Activated CD8-positive, alpha-beta memory T cell treated with anti-CD3 and anti-CD28 coated beads for 48 hours (primary cell): Measurements from ENCODE around the gene USF3.

Source experiments
- DNase-seq, 3 experiments: peaks; one replicate each; pipeline ENCODE4 v3.0.0-alpha.2; 2020; ENCODE audit warnings: low read depth in 2 of 3, low spot score in 2 of 3

USF3 gene, protein sequence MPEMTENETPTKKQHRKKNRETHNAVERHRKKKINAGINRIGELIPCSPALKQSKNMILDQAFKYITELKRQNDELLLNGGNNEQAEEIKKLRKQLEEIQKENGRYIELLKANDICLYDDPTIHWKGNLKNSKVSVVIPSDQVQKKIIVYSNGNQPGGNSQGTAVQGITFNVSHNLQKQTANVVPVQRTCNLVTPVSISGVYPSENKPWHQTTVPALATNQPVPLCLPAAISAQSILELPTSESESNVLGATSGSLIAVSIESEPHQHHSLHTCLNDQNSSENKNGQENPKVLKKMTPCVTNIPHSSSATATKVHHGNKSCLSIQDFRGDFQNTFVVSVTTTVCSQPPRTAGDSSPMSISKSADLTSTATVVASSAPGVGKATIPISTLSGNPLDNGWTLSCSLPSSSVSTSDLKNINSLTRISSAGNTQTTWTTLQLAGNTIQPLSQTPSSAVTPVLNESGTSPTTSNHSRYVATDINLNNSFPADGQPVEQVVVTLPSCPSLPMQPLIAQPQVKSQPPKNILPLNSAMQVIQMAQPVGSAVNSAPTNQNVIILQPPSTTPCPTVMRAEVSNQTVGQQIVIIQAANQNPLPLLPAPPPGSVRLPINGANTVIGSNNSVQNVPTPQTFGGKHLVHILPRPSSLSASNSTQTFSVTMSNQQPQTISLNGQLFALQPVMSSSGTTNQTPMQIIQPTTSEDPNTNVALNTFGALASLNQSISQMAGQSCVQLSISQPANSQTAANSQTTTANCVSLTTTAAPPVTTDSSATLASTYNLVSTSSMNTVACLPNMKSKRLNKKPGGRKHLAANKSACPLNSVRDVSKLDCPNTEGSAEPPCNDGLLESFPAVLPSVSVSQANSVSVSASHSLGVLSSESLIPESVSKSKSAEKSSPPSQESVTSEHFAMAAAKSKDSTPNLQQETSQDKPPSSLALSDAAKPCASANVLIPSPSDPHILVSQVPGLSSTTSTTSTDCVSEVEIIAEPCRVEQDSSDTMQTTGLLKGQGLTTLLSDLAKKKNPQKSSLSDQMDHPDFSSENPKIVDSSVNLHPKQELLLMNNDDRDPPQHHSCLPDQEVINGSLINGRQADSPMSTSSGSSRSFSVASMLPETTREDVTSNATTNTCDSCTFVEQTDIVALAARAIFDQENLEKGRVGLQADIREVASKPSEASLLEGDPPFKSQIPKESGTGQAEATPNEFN (N-terminal part only)

DNA sequence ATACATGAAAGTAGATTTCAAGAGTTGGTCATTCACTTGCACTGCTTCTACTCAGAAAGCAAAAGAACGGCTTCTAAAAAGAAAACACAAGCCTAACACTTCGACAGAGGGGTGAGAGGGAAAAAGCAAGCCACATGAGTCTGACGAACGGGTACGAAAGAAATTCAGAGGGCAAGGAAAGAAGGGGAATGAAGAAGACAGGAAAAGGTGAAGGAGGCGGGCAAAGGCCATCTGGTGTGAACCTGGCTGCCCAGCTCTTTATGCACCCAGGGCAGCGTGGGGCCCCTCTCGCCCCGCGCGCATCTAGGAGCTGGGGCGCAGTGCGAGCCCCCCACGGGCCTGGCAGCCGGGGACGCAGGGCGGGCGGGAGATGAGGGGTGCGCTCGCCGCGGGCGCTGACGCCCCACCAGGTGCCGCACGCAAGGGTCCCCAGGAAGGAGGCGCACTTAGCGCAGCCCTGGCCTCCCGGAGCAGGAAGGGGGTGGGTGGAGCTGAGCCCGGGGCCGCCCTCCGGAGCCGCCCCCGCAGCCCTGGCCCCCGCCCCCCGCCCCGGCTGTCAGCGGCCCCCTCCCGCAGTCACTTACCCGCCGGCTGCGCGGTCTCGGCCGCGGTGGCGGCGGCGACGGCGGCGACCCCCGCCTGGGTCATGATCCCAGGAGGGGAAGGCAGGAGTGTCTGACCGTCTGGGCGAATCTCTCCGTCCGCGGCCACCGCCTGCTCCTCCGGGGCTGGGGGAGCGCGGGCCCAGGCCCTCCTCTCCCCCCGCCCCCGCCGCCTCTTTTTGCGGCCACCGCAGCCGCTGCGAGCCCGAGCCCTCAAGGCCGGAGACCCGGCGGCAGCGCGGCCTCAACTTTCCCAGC, at the start of gene USF3:
TSS of gene USF3 (minus strand) at position 857 of the 860 bp plus-strand sequence. CDS start 21,764 bp downstream, outside the sequence.
- DNase-seq: peak; percentile 47 to 65 (median 49)

DNA sequence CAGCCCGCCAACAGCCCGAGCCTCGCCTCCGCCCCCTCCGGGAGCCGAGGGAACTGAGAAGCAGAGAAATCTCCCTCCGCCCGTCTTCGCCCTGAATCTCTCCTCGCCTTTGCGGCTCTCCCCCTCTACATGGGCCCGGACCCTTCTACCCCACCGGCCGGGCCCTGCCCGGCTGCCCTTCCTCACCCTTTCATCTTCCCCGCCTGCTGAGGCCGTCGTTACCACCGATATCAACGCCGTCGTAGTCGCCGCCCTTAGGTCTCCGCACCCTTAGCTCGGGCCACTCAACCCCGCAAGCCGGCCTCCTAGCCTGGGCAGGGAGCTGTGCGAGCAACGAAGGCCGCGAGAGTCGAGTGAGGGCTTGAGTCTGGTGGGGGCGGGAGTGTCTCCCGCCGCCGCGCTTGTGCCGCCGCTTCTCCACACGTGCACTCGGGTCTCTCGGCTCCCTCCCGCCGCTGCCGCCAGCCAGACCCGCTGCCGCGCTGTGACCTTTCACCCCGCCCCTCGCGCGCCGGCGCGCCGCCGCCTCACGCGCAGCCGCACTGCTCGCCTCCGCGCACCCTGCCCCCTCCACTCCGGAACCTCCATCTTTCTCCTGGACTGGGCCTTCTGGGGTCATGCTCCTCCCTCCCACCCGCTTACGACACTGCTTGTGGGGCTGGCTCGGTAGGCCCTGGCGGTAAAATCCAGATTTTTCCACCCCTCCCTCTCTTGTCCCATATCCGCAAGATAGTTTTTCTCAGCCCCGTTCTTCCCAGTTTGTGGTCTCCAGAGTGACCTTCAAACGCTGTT, 49.5 kb upstream of the USF3 start, which contains the start of gene NAA50:
TSS of gene NAA50 (minus strand) at position 494 of the 792 bp plus-strand sequence. CDS start at position 194, 300 bp downstream.
- peak; percentile 86 to 91 (median 86) for DNase-seq

DNA sequence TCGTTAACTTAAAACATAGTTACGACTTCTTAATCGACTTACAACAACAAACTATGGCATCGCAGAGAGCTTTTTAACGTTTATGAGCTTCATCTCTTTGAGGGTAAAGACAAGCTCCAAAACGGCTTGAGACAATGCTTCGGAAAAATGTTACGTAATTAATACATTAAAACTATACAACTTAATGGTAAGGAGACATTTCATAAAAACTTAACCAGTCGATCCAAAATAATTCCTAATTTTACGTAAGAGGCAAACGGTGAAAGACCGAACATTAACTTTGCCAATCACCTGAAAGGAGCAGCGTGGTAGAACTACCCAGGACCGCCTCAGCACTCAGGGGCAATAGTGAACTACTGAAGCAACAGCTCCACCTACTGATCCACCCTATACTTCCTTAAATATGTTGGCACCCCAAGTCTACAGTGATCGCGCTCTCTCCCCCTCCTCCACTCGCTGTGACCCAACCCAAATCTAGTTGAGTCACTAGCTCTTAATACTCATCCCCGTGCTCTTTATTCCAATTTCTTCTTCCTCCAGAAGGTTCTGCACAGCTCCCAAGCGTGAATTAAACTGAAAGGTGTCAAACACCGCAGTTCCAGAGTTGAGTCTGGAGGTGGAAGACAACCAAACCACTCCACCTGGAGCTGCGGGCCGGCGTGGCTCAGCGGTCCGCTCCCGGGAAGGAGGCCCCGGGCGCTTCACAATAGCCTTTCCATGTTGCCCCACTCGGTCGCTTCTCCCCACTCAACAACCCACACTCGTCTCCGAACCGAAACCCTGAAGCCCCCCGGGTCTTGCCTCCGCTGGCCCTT, 48.7 kb upstream of the USF3 start:
- DNase-seq: peak; percentile 36 to 45 (median 39)

DNA sequence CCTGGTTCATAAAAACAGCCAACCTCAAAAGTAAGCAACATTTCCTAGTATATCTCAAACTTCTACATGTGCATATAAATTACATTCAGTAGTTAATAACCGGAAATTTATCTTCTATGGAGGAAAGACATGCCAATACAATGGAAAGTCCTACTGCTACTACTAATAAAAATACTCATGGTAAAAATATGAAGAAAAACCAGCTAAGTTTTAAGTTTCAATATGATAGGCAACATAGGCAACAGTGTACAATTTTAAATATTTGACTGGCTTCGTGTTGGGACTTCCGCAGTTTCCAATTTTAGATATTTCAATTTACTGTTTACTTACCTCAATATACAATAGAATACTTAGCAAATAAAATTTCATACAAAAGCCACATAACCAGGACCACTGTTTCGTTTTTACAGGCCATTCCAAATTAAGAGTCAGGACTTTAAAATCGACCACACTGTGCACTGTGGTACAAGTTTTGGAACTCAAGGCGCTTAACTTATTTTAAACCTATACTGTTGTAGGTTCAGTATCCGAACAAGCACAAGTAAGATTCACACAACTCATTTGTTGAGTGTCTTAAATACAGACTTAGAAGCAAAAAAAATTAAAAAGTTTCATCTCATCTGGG, 46.7 kb upstream of the USF3 start:
- DNase-seq: no peak

DNA sequence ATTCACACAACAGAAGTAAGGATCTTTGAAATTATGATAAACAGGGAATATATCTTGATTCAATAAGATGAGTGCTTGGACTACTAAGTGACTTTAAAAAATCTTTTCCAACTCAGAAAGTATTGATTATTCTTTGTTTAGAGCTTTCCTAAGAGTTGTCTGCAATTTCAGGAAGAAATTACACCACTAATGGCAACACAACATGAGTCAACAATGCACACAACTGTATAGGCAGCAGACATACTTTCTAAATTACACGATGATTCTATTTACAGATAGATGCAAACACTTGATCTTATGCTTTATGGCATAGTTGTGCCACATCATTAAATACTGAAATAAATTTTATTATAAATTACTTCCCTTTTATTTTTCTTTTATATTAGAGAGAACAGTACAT, 45.2 kb upstream of the USF3 start:
- no peak for DNase-seq

DNA sequence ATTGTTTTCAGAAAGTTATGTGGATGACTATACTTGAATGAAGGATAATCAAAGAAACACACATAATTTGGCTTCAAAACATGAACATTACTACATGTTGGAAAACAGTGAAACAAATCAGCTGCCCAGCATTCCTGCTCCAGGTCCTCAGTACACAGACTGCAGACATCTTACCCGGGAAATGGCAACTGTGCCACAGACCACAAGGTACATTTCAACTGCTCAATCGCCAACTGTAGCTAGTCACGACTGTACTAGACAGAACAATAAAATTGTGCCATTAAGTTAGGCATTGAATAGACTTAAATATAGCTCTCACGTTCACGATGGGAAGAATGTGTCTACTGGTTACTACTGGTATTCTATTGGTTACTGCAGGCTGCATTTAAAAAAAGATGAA, 44.6 kb upstream of the USF3 start:
- no peak for DNase-seq

DNA sequence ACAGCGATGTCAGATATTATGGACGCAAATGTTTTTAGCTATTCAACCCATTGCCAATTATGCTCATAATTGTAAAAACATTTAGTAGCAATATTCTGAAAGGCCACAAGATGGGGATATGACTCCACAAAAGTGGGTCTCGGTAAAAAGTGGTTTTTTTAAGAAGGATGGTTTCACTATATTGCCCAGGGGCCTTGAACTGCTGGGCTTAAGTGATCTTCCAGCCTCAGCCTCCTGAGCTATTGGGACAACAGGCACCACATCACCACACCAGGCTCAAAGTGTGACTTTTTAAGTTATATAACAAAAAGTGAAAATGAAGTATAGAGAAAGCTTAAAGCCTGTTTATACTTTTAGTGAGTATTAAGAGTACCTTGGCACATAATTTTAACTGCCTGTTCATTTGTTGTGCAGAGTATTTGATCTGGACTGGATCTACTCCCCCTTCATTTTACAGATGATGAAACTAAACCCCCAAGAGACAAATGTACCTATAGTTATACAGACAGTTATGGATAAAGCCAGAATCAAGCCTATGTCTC, 40.2 kb upstream of the USF3 start:
- DNase-seq: no peak

DNA sequence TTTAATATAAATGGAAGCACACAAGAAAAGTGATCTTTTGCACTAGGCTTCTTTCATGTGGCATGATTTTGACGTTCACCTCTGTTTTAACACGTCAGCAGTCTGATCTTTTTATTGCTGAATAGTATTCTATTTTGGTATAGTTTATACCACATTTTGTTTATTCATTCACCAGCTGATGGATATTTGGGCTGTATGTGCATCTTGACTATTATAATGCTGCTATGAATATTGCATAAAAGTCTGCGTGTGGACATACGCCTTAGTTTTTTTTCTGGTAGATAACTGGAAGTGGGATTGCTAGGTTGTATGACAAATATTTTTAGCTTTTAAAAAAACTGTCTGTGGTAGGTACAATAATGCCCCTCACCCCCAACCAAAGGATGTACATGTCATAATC, 35.3 kb upstream of the USF3 start:
- no peak for DNase-seq

DNA sequence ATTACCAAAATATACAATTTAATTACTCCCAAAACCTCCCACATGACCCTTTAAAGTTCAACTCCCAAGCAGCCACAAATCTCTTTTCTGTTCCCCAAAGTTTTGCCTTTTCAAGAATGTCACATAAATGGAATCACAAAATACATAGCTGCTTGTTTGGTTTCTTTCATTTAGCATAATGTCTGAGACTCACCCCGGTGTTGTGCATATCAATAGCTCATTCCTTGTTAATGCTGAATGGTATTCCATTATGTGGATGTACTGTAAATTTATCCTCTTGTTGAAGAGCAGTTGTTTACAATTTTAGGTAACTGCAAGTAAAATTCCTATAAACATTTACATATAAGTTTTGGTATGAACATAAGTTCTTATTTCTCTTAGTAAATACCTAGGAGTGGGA, 34.1 kb upstream of the USF3 start:
- no peak for DNase-seq

DNA sequence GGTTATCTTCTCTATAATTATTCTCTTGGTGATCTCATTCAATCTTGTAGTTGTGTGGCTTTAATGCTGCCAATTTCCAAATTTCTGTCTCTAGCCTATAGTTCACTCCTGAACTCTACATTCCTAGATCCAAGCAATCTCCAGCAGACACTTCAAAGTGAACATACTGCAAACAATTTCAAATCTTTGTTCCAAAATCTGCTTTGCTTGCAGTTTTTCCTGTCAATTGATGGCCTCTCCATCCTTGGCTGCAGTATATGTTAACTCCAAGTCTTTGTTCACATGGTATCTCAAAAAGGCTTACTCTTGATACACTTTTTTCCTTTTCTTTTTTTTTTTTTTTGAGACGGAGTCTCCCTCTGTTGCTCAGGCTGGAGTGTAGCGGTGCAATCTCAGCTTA, 32.2 kb upstream of the USF3 start:
- no peak for DNase-seq

DNA sequence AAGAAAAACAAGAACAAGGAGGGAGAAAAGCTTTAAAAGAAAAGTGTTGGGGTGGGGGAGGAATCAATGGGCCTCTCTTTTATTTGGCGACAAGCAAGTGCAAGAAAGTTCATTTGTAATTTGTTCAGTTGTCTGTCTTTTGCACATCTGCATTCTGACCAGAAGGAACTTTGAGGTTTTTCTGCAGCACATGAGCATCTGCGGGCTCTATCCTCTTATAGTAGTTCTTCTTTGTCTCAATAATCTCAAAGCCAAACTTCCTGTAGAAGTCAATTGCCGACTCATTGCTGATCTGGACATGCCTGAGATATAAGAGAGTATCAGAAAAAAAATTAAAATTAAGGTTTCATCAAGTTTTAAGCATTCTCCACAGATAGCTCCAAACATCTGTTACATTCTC, 25.2 kb upstream of the USF3 start:
- DNase-seq: no peak

DNA sequence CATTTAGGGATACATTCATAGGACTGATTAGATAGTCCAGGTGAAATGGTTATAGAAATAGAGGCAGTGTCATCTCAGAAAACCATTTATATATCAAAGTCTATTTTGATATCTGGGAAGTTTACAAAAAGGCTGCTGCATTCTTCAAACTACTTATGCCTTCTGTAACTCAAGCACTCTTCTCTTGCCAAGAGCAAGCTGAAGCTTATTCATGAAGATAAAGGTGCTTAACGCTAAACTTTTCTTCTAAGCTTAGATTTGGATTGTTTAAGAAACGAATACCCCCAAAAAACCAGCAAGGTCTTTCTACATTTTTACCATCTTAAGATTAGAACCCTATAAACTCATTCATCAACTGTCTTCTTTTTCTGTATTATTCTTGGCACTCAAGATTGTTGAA, 23.3 kb upstream of the USF3 start:
- no peak for DNase-seq

DNA sequence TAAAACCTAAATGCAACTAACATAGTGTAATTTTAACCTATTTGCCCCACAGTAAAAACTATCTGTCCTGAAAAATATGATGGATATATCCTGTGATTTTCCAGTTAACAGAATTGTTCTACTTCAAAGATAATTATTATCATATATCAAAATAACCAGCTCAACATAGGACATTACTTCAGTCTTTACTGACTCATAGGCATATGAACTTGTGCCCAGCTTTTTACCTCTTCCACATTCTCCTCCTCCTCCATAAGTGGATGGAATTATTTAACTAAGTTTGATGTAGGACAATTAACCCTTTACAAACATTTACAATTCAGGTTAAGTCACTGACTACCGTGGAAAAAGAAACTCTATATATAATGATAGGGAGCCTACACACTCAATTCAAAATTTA, 22.9 kb upstream of the USF3 start:
- DNase-seq: no peak

DNA sequence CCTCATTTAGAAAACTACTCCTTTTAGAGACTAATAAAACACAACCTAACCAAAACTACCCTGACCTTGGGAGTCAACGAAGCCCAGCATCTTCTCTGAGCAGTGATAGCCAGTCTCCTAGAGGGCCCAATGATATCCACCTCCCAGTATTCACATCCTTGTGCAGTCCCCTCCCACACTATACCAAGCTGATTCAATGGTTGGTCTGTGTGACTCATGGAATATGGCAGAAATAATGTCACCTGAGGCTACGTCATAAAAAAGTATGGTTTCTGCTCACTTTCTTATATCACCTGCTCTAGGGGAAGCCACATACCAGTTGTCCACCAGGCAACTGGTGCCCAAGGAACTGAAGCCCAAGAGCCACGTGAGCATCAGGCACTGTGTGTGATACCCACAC, 21.4 kb upstream of the USF3 start:
- no peak for DNase-seq

DNA sequence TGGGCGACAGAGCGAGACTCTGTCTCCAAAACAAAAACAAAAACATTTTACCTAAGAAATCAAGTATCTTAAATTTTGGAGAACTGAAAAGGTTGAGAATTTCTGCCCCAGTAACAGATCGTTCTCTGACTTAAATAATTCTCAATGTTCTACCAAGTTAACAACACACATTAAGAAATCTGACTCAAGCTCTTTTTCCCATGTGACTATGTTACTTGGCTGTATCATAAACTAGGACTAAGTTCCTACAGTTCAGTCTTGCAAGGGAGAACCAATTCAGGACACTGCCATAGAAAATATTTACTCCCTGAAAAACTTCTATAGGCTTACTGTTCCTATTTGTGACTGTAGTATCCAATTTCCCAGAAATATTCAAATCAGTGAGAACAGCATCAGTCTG, 20.9 kb upstream of the USF3 start:
- no peak for DNase-seq

DNA sequence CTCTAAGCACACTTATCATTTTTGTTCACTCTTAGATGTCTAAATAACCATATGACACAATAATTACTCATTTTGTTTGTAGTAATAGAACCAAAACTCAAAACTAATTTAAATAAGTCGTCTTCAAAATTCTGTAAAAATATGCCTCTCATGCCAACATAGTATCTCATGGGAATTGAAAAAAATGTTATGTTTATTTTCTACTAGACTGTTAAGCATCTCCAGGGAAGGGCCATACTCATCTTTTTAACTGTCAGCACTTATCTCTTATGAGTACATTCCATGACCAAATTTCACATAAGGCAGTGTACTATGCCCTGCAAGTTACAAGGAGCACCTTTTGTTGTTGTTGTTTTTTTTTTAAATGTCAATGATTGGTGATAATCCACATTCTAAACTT, 18.3 kb upstream of the USF3 start:
- no peak for DNase-seq

DNA sequence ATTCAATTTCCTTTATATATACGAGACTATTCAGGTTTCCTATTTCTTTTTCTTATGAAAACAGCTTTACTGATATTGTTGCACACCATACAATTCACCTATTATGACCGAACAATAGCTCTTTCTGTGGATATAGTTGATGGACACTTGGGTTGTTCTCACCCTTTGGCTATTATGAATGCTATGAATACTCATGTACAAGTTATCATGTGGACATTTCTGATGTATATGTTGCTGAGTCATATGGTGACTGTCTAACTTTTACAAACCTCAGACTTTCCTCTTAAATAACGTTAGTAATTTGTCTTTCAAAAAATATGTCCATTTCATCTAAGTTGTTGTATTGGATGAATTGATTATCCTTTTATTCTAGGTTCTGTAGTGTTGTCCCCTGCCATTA, 15.7 kb upstream of the USF3 start:
- DNase-seq: no peak

DNA sequence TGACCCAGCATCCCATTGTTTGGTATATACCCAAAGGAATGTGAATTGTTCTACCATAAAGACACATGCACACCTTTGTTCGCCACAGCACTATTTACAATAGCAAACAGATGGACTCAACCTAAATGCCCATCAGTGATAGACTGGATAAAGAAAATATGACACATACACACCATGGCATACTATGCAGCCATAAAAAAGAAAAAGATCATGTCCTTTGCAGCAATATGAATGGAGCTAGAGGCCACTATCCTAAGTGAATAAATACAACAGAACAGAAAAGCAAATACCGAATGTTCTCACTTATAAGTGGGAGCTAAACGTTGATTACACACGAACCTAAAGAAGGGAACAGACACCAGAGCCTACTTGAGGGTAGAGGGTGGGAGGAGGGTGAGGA, 11.4 kb upstream of the USF3 start:
- no peak for DNase-seq
